SH-SY5Y (cell line): Measurements from ENCODE around the gene CACNG5.

Source experiments
- GATA2 ChIP-seq: IDR thresholded peaks from 2 replicates; pipeline ENCODE4 v1.6.1; 2011; ENCODE audit warnings: mild to moderate bottlenecking, low read depth, low read length
- GATA3 ChIP-seq: IDR thresholded peaks from 2 replicates; pipeline ENCODE4 v1.6.1; 2011; ENCODE audit warnings: low read depth, mild to moderate bottlenecking, low read length, moderate library complexity

GRCh38 chr17:66934040-66934439, 99.1 kb downstream of the CACNG5 start:
- TF ChIP-seq GATA2 (peak; percentile 67), GATA3 (no peak)
